Kidney (tissue), 14 donors: Measurements from ENCODE around the gene WDR48. TPM values are rescaled to one million over a fixed set of nuclear protein-coding genes. Genes with fewer than 3 reads are reported as not detected.

ENCODE experiments used
- DNase-seq, 5 donors: peaks; one replicate each; pipeline ENCODE4 v3.0.0-alpha.2; 2013 to 2020
- FAIRE-seq: peaks from 2 replicates; lab custom pipeline; 2012; peaks lifted over from hg19 to GRCh38; lab: Jason Lieb, UNC
- H3K27ac ChIP-seq, 2 donors: one replicate each; pipeline ENCODE4 v1.7.0; 2013; ENCODE audit warnings: low read depth in 2 of 2, low read length in 2 of 2, inconsistent platforms in 1 of 2
- H3K27me3 ChIP-seq: one replicate; pipeline ENCODE4 v1.7.1; 2013; ENCODE audit warnings: low read length, inconsistent platforms; ENCODE audit not compliant: control insufficient read depth, insufficient read depth
- H3K36me3 ChIP-seq, 3 donors: one replicate each; pipeline versions ENCODE4 v1.7.0 to v1.7.1; 2013; ENCODE audit warnings: low read length in 3 of 3, control low read depth in 1 of 3, inconsistent platforms in 1 of 3; ENCODE audit not compliant: insufficient read depth in 3 of 3, control insufficient read depth in 2 of 3
- H3K4me1 ChIP-seq, 3 donors: one replicate each; pipeline versions ENCODE4 v1.7.0 to v1.7.1; 2013; ENCODE audit warnings: low read length in 3 of 3, inconsistent platforms in 1 of 3, low read depth in 1 of 3; ENCODE audit not compliant: control insufficient read depth in 2 of 3, insufficient read depth in 2 of 3
- H3K4me3 ChIP-seq, 3 donors: one replicate each; pipeline versions ENCODE4 v1.7.0 to v1.8.1; 2013; ENCODE audit warnings: low read length in 3 of 3, control low read depth in 1 of 3, inconsistent platforms in 1 of 3
- H3K9ac ChIP-seq, 3 donors: one replicate each; pipeline versions ENCODE4 v1.7.0 to v1.7.1; 2013; ENCODE audit warnings: low read length in 3 of 3, control low read depth in 1 of 3, inconsistent platforms in 1 of 3
- H3K9me3 ChIP-seq, 3 donors: one replicate each; pipeline versions ENCODE4 v1.7.0 to v1.7.1; 2013; ENCODE audit warnings: low read length in 3 of 3, control low read depth in 1 of 3, inconsistent platforms in 1 of 3; ENCODE audit not compliant: control insufficient read depth in 2 of 3, insufficient read depth in 1 of 3
- intact Hi-C: fragments of 100-400 bp; cut with DNase I; formaldehyde crosslinking; loops from one replicate; pipeline ENCODE4 v1.11.1; 2022
- polyA plus RNA-seq: library from polyadenylated mRNA; stranded (reverse); fragments of 350-450 nt; fragmentation: Illumina TruSeq; extraction: RNeasy Lipid Tissue Mini Kit (QIAGEN cat#74804); gene quantifications from one replicate; pipeline ENCODE4 v1.2.3, GENCODE V29; 2014; ENCODE audit warnings: low read depth, low replicate concordance; ENCODE audit not compliant: insufficient read depth
- total RNA-seq: library from RNA; stranded (reverse); fragmentation: NEBNext Ultra II Directional; extraction: Animal tissue kit (Norgen Biotek cat#: 25700); gene quantifications from one replicate; pipeline ENCODE4 v1.2.1, GENCODE V29; 2021
- TF ChIP-seq, protein P1 (sequence below): IDR thresholded peaks from 3 replicates; pipeline ENCODE4 v1.5.1; 2012; ENCODE audit warnings: mild to moderate bottlenecking, moderate library complexity, borderline replicate concordance; ENCODE audit not compliant: insufficient read depth; ENCODE audit errors: extremely low read depth
- donor health status: control.
- donor health status: control.
- donor health status: control.
- donor health status: control.
- donor health status: control.
- donor health status: DM: yes; HTN: yes; CAD: no.
- donor health status: Normal renal cell carcinoma (clear cell type).

Gene WDR48
- total and polyA plus RNA-seq, 2 donors from 2014 or later, result 21.0 to 48.3 TPM

DNA sequence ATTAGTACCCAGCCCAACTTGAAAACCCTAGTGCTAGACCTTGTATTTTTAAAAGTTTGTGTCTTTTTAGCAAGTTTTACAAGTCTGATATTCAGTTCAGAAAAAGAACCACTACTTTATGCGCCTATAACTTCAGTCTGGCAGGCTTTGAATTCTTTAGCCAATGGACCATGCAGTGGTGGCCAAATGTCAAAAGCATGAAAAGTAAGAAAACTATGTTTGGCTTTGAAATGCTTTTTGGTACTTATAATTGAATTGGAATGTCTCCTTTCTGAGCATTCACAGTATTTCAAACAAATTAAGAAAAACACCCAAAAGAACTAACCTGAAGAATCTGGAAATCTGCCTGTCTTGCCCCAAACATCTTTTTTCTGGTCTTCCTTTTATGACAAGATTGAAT is 12.8 kb downstream of the WDR48 start:
- no peak overlapping the region for H3K9ac ChIP-seq
- no peaks in the 10 kb centered on the region for H3K9me3 ChIP-seq
- H3K4me3 ChIP-seq, result no peak overlapping the region
- TF ChIP-seq, protein P1, sequence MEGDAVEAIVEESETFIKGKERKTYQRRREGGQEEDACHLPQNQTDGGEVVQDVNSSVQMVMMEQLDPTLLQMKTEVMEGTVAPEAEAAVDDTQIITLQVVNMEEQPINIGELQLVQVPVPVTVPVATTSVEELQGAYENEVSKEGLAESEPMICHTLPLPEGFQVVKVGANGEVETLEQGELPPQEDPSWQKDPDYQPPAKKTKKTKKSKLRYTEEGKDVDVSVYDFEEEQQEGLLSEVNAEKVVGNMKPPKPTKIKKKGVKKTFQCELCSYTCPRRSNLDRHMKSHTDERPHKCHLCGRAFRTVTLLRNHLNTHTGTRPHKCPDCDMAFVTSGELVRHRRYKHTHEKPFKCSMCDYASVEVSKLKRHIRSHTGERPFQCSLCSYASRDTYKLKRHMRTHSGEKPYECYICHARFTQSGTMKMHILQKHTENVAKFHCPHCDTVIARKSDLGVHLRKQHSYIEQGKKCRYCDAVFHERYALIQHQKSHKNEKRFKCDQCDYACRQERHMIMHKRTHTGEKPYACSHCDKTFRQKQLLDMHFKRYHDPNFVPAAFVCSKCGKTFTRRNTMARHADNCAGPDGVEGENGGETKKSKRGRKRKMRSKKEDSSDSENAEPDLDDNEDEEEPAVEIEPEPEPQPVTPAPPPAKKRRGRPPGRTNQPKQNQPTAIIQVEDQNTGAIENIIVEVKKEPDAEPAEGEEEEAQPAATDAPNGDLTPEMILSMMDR, result no peak
- H3K27me3 ChIP-seq, result no peaks in the 10 kb centered on the region
- no peak overlapping the region for H3K27ac ChIP-seq
- FAIRE-seq (no peak), DNase-seq (peak in 2 of 5 donors; percentile 42 to 51)
- intact Hi-C loops, result no loop called here
- H3K36me3 ChIP-seq, result peaks cover 5 to 17% (median 7%) of the 10 kb centered on the region in 3 donors
- peaks cover 0 to 3% (median 0%) of the 10 kb centered on the region in 3 donors for H3K4me1 ChIP-seq

DNA sequence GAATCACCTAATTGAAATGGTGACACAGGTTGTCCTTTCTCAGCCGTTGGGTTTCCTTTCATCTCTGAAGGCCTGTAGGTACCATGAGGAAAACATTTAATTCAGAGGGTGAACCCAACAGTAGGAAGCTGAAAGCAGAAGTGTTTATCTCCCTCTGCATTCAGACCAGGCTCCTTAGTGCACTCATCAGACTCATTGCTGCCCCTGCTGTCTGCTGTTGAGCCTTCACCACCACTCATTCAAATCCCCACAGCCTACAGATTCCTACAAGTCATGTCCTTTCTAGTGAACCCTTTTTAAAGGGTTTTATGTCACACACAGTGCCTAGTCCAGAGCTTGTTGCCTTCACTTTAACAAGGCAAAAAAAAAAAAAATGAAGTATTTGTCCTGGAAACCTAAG is 13.4 kb downstream of the WDR48 start:
- H3K27ac ChIP-seq, result no peak overlapping the region
- TF ChIP-seq, protein P1, result peak; percentile 30

DNA sequence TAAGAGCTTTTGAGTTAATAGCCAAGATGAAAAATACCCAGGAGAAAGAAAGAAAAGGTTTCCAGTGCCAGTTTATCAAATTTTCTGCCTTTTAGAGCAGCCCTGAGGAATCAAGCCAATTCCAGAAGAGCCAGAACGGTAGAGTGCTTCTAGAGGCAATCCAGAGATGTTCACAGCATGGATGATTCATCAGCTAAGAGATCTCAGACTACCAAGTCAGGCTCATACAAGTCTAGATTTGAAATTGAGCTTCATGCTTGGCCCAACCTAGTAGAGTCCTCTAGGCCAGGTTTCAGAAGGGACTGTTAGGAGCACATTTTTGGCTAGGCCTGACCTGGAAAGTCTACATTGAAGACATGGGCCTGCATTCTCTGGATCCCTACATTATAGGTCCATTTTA is 15.5 kb downstream of the WDR48 start:
- no peaks in the 10 kb centered on the region for H3K27me3 ChIP-seq
- FAIRE-seq, result no peak
- H3K36me3 ChIP-seq, result peaks cover 7 to 29% (median 13%) of the 10 kb centered on the region in 3 donors
- peaks cover 0 to 3% (median 0%) of the 10 kb centered on the region in 3 donors for H3K4me1 ChIP-seq
- TF ChIP-seq, protein P1, result no peak
- no peak overlapping the region for H3K9ac ChIP-seq
- intact Hi-C loops, result no loop called here
- H3K4me3 ChIP-seq, result no peak overlapping the region
- no peak for DNase-seq
- H3K27ac ChIP-seq, result no peak overlapping the region
- H3K9me3 ChIP-seq, result no peaks in the 10 kb centered on the region

More for the DNA sequence above, 13.4 kb downstream of the WDR48 start:
- H3K36me3 ChIP-seq, result peaks cover 7 to 22% (median 9%) of the 10 kb centered on the region in 3 donors
- H3K27me3 ChIP-seq, result no peaks in the 10 kb centered on the region
- H3K4me3 ChIP-seq, result no peak overlapping the region
- H3K9me3 ChIP-seq, result no peaks in the 10 kb centered on the region
- DNase-seq, result peak in 3 of 5 donors; percentile 18 to 48 (median 40)
- intact Hi-C loops, result no loop called here
- peaks cover 0 to 3% (median 0%) of the 10 kb centered on the region in 3 donors for H3K4me1 ChIP-seq
- no peak overlapping the region for H3K9ac ChIP-seq
- no peak for FAIRE-seq

DNA sequence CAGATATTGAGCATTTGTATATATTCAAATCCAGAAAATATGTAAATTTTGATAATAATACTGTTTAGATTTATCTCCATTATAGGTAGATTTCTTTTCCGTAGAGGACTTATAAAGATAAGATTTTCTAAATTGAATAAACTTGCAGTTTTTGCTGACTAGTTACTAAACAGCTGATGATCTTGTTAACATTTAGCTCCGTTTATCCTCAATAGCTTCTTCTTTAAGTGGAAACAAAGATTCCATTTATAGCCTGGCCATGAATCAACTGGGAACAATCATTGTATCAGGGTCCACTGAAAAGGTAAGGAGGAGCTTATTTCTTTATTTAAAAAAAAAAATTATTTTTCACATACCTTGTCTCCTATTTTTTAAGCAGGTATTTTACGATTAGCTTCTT is 16.7 kb downstream of the WDR48 start:
- H3K4me1 ChIP-seq, result no peaks in the 10 kb centered on the region
- H3K36me3 ChIP-seq, result peaks cover 9 to 39% (median 19%) of the 10 kb centered on the region in 3 donors
- H3K9ac ChIP-seq, result no peak overlapping the region
- intact Hi-C loops, result no loop called here
- H3K9me3 ChIP-seq, result no peaks in the 10 kb centered on the region
- H3K4me3 ChIP-seq, result no peak overlapping the region
- FAIRE-seq, result no peak
- H3K27ac ChIP-seq, result no peak overlapping the region
- DNase-seq, result no peak
- TF ChIP-seq, protein P1, result no peak
- H3K27me3 ChIP-seq, result no peaks in the 10 kb centered on the region
